IPS-NIHi11 (cell line): Measurements from ENCODE around the gene PRICKLE4.
"Not testable (repeated sequence)": the region's sequence is repeated elsewhere in the genome, so short reads cannot be mapped to it uniquely, and the experiment has no call there.

Experiments
- DNase-seq: peaks from one replicate; pipeline ENCODE4 v3.0.0; 2012; ENCODE audit warnings: mixed read lengths, low spot score

PRICKLE4 gene

DNA sequence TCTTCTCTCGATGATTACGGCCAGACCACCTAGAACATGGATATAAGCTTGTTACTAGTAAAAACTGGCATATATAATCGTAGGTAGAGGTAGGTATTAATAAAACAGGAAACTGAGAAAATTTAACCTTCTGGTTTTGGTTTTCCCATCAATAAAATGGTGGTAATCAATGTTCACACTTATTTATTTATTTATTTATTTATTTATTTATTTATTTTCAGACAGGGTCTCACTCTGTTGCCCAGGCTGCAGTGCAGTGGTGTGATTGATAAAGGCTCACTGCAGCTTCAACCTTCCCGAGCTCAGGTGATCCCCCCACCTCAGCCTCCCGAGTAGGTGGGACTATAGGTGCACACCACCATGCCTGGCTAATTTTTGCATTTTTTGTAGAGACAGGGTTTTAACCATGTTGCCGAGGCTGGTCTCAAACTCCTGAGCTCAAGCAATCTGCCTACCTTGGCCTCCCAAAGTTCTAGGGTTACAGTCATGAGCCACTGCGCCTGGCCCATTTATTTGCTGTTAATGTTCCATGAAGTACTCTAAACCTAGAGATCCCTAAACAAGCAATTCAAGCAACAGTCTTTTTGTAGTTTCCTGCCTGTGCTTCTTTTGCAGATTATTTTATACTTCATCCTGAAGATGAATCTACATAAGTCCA is 18.4 kb downstream of the PRICKLE4 start:
- DNase-seq, result no peak

GRCh38 chr6:41799559-41799911 is 19.0 kb downstream of the PRICKLE4 start:
- no peak for DNase-seq

- no peak for DNase-seq
Observed at GRCh38 chr6:41801380-41801779, 20.8 kb downstream of the PRICKLE4 start.

GRCh38 chr6:41805830-41806774 is 25.5 kb downstream of the PRICKLE4 start:
- DNase-seq, result no peak

DNA sequence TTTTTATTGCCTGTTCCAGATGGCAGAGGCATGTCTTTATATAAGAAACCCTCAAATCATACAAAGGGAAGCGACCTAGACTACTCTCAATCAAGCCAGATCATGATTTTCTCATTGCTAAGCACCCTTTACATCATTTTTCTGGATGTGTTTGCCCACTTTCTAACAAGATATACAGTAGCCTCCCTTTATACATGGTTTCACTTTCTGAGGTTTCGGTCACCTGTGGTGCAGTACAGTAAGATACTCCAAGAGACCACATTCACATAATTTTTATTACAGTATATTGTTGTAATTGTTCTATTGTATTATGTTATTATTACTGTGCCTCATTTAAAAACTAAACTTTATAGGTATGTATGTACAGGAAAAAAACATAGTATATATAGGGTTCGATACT is 30.5 kb downstream of the PRICKLE4 start:
- DNase-seq, result no peak

GRCh38 chr6:41811946-41812345 is 31.4 kb downstream of the PRICKLE4 start:
- not testable (repeated sequence) for DNase-seq

DNA sequence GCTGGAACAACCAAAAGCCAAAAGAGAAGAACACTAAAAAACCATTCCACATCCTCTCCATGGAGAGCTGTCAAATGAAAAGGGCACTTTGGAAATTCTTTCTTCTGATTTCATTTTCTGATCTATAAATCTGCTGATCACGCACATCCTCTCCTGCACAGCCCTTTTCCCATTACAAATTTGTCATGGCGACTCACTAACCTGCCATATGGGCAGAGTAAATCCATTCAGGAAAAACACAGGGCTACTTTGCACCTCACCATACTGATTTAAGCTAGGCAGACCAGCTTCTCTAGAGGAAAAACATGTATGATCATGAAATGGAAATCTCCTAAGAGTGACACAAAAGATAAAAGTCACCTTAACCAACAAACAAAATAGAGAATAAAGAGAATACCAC is 32.9 kb downstream of the PRICKLE4 start:
- DNase-seq, result no peak

GRCh38 chr6:41813956-41814355 is 33.4 kb downstream of the PRICKLE4 start:
- DNase-seq, result no peak

GRCh38 chr6:41814629-41815028 is 34.0 kb downstream of the PRICKLE4 start:
- DNase-seq, result no peak

DNA sequence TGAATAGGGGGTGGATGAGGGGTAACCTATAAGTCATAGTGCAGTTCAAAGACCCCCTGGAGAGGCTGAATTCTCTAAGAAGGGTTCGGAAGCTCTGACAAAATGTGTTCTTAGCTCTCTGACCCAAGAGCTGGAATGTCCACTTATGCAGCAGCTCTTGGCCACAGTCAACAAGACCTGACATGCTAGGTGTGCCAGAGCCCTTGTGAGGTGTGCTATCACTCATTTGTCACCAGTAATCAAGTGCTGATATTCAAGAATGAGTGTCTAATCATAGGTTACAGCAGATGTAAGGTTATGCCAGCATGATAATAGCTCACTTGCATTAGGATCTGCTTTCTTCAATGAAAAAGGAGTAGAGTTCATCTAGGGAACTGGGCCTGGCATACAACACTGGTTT is 35.0 kb downstream of the PRICKLE4 start:
- DNase-seq, result no peak

DNA sequence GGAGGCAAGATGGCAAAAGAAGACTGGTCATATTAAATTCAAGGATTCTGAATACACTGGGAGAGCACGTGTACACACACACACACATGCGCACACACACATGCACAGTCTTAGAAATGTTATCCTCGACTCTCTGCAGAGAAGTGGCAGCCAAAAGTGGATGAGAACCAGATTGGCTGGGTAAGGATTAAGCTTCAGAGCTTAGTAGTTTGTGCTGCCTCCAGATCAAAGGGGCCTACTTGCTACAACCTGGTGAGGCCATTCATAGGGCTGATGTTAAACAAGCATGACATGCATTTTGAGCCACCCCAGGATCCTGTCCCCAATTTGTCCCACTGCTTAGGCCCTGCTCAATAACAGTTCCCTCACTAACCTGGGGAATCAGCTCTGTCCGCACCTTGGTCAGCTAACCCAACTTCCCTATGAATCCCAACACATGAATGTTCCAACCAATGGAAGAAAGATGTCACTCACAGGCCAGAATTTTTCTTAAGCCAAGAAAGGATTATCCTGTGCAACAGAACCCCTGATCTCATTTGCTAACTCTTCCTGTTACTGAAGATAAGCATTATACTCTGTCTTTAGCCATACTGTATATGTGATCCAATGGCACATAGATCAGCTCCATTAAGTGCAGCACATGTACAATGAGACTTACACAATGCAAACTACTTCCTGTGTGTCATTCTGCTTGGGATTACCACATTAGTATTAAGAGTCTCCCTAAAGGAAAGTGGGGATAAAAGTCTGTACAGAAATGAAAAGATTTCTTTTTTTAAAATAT is 37.9 kb downstream of the PRICKLE4 start:
- no peak for DNase-seq

GRCh38 chr6:41821266-41821665 is 40.7 kb downstream of the PRICKLE4 start:
- no peak for DNase-seq

- no peak for DNase-seq
Observed at GRCh38 chr6:41822021-41822420, 41.4 kb downstream of the PRICKLE4 start.

DNA sequence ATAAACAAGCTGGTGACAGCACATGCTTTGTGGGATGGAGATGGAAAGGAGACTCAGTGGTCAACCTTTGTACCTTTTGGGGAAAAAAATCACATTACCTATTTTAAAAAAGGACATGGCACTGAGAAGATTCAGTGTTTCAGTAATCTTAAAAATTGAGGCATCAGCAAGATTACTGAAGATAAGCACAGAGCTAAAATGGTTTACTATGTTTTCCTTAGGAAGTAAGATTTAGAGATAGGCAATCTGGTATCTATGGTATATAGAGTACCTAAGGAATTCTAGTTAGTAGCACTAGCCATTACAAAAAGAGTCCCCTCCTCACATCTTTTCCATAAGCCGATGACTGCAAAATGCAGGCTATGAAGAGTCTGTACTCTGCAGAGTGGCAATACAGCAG is 42.6 kb downstream of the PRICKLE4 start:
- DNase-seq, result no peak

DNA sequence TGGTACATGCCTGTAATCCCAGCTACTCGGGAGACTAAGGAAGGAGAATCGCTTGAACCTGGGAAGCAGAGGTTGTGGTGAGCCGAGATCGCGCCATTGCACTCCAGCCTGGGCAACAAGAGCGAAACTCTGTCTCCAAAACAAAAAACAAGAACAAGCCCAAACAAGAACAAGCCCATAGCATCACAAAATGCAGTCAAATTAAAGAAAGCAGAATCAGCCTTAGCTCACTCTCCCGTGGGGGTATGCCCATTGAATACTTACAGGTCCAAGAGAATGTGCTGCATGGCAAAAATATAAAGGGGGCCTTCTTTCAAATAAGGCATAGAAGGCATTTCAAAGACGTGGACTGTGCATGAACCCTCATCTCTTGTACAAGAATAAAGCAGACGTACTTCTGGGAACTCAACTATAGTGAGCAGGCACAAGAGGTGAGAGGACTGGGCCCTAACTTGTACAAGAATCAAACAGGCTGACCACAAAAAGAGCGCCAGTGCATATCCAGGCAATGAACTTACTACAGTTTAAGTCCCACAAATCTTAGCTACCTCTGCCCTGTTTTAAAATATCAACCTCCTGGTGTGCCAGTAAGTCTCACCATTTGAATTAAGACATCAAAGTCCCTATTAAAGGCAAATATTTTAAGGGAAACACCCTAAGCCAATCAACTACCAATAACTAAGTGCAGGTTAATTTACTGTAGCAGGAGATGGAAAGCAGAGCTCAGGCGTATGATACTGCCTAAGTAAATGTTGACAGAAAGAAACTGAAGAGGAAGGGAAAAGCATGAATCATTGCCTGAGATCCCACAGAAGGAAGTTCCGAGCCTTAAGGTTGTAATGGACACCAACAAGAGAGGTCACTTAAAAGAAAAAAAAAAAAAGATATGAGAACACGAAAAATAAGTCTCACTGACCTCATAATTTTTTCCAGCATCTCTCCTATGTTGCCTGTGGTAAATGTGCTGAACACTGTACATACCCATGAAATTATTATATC is 44.3 kb downstream of the PRICKLE4 start:
- no peak for DNase-seq

DNA sequence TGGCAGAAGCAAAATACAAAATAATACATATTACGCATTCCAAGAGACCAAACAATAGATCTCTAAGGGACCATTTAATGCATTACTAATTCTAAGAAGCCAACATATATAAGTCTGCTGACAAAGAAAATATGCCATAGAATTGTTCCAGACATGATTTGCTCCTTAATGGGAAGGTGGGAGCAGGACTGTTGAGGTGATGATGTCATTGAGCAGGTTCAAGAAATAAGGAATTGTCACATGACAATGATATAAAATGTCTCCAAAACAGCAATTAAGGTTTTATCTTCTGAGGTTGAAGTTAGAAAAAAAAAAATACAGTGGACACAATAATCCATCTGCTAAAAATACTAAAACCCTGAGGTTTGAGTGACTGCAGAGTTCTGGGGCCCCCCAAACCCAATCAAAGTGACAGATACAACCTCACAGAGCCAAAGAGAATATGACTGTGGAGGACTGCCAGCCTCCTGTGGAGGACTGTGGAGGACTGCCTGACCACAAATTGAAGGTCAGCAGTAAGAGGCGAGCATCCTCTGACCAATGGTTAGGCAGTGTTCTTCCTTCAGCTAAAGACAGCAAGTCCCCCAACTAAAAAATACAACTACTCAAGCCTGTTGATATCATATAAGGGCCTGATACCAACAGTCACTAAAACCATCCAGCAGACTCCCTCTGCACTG is 45.9 kb downstream of the PRICKLE4 start:
- no peak for DNase-seq

- no peak for DNase-seq
Observed at GRCh38 chr6:41832263-41832662, 51.7 kb downstream of the PRICKLE4 start.

DNA sequence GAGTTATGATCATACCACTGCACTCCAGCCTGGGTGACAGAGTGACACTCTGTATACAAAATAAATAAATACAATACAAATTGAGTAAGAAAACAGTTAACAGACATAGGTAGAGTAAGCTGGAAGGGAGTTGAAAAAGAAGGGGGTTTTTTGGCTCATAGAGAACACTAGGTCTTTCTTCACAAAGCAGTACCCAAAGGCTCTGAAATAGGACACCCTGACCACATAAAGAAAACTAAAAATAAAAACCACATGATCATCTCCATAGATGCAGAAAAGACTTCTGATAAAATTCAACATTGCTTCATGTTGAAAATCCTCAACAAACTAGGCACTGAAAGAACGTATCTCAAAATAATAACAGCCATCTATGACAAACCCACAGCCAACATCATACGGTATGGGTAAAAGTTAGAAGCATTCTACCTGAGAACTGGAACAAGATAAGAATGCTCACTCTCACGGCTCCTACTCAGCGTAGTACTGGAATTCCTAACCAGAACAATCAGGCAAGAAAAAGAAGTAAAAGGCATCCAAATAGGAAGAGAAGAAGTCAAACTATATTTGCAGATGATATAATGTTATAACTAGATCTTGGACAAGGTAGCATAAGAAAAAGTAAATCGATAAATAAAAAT is 55.6 kb downstream of the PRICKLE4 start:
- DNase-seq, result no peak

DNA sequence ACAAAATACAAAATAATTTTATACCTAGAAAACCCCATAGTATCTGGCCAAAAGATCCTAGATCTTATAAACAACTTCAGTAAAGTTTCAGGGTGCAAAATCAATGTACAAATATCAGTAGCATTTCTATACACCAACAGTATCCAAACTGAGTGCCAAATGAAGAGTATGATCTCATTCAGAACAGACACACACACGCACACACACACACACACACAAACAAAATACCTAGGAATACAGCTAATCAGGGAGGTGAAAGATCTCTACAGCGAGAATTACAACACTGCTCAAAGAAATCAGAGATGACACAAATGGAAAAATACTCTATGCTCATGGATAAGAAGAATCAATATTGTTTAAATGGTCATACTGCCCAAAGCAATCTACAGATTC is 56.1 kb downstream of the PRICKLE4 start:
- DNase-seq, result no peak
